ENCODE measurements around the gene SAMD14. TPM values are rescaled to one million over a fixed set of nuclear protein-coding genes. Genes with fewer than 3 reads are reported as not detected.

The SAMD14 gene
- total RNA-seq, 1 donor from 2014 or later = 8.7 TPM

DNA sequence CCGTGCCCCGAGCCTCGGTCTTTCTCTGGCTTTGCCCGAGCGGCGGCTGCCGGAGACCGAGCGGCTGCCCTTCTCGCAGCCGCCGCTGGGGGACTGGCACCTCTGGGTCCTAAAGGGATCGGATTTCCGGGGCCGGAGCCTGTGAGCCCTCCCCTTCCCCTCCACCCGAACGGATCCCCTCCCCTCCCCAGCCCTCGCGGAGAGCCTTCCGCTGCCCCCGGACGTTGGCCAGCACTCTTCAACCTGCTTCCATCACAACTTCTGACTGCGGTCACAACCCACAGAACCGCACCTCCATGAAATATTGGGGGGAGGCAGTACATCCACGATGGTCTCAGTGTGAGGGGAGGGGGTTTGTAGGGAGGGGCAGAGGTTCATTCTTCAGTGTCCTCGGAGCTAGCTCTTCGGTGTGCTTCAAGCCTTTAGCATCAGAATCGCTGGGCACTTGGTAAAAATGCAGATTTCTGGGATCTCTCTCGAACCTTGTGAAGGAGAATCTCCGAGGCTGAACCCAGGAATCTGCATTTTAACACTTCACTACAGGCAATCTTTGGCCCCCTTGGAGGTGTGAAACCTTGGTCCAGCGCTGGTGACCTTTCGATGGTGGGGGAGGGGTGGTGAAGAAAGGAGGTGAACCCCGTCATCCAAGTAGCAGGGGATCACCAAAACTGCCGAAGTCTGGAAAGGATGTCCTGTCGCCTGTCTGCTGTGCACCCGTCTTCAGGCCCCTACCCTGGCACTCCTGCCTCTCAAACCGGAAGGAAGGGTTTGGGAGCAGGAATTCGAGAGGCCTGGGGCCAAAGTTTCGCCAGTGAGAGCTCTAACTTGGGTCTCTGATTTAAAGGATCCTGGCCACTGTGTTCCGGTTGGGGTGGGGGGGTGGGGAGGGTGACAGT, 21.3 kb upstream of the SAMD14 start:
- peak; percentile 97 for DNase-seq (ENCODE audit: low spot score)
- peaks cover 37% of the 10 kb centered on the region for H3K4me1 ChIP-seq
- H2AFZ ChIP-seq (replicated peaks) = no peak overlapping the region
- H3K9me3 ChIP-seq (ENCODE audit: low read depth) = no peaks in the 10 kb centered on the region
- H4K20me1 ChIP-seq (ENCODE audit: low read depth) = peaks cover 42% of the 10 kb centered on the region
- H3K27ac ChIP-seq = no peak overlapping the region
- peaks cover 45% of the 10 kb centered on the region for H3K79me2 ChIP-seq (ENCODE audit: low read depth)
- peak overlapping the region; percentile 94 for H3K4me3 Mint-ChIP-seq
- peaks cover 45% of the 10 kb centered on the region for H3K4me1 Mint-ChIP-seq
- H3K36me3 Mint-ChIP-seq = peaks cover 3% of the 10 kb centered on the region
- H3K27ac Mint-ChIP-seq = peak overlapping the region; percentile 77
- H3K36me3 ChIP-seq = no peaks in the 10 kb centered on the region
- H3K4me3 ChIP-seq = peak overlapping the region; percentile 78
- H3K27me3 Mint-ChIP-seq (ENCODE audit: insufficient read depth, low read depth) = peaks cover 2% of the 10 kb centered on the region
- peaks cover 29% of the 10 kb centered on the region for H3F3A ChIP-seq (ENCODE audit: low read depth)
- peaks cover 13% of the 10 kb centered on the region for H3K27me3 ChIP-seq
- H3K9ac ChIP-seq = no peak overlapping the region
- peak overlapping the region; percentile 96 for H3K4me2 ChIP-seq
- TF ChIP-seq EZH2 (IDR thresholded peaks at IDR 0.05) (no peak), EZH2phosphoT487 (IDR thresholded peaks at IDR 0.05) (no peak)
- TF ChIP-seq, protein P1, sequence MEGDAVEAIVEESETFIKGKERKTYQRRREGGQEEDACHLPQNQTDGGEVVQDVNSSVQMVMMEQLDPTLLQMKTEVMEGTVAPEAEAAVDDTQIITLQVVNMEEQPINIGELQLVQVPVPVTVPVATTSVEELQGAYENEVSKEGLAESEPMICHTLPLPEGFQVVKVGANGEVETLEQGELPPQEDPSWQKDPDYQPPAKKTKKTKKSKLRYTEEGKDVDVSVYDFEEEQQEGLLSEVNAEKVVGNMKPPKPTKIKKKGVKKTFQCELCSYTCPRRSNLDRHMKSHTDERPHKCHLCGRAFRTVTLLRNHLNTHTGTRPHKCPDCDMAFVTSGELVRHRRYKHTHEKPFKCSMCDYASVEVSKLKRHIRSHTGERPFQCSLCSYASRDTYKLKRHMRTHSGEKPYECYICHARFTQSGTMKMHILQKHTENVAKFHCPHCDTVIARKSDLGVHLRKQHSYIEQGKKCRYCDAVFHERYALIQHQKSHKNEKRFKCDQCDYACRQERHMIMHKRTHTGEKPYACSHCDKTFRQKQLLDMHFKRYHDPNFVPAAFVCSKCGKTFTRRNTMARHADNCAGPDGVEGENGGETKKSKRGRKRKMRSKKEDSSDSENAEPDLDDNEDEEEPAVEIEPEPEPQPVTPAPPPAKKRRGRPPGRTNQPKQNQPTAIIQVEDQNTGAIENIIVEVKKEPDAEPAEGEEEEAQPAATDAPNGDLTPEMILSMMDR (IDR thresholded peaks at IDR 0.05) = peak; percentile 70
- H3K9me3 Mint-ChIP-seq = no peaks in the 10 kb centered on the region

DNA sequence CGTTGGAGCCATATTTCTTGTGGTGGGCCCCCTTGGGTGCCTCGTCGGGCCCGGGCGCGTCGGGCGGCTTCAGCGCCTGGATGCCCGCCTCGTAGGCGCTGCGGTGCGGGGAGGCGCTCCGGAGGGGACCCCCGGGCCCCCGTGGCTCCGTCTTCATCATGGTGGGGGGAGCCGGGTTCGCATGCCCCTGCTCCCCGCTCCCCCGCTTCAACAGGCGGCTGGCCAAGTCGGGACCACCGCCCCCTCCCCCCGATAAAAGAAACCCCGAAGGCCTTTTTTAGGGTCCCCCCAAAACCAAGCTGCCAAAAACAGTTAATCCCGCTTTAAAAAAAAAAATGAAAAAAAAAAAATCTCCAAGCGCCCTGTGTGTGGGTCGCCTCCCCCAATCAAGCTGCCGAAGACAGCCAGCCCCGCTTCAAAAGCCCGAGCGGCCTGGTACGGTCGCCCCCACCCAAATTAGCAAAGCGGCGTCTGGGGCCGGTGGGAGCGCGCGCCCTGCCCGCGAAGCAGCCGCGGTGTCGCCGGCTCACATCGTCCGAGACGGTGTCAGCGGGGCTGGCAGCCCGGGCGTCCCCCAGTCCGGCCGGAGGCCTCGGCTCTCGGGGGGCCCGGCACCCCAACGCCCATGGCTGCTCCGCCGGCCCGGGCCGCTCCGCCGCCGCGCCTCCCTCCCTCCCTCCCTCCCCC, 20.5 kb upstream of the SAMD14 start, which contains the start of gene PPP1R9B:
PPP1R9B (minus strand) TSS at position 324 of the 687 bp plus-strand sequence; CDS start at position 160, 164 bp downstream.
- Histone ChIP-seq H4K20me1 (ENCODE audit: low read depth) (peaks cover 50% of the 10 kb centered on the region), H3K27me3 (peaks cover 13% of the 10 kb centered on the region), H3K4me1 (peaks cover 37% of the 10 kb centered on the region), H3K9me3 (ENCODE audit: low read depth) (no peaks in the 10 kb centered on the region), H3K36me3 (no peaks in the 10 kb centered on the region), H3K4me2 (peak within 1 kb of the TSS; percentile 96), H2AFZ (replicated peaks) (no peak within 1 kb of the TSS), H3K4me3 (peak within 1 kb of the TSS; percentile 78), H3F3A (ENCODE audit: low read depth) (peaks cover 29% of the 10 kb centered on the region), H3K27ac (no peak within 1 kb of the TSS), H3K79me2 (ENCODE audit: low read depth) (peaks cover 48% of the 10 kb centered on the region), H3K9ac (peak within 1 kb of the TSS; percentile 17)
- H3K36me3 Mint-ChIP-seq = peaks cover 3% of the 10 kb centered on the region
- TF ChIP-seq EZH2phosphoT487 (IDR thresholded peaks at IDR 0.05) (no peak), EZH2 (IDR thresholded peaks at IDR 0.05) (peak; percentile 2)
- DNase-seq (ENCODE audit: low spot score) = no peak
- H3K27ac Mint-ChIP-seq = peak within 1 kb of the TSS; percentile 66
- H3K27me3 Mint-ChIP-seq (ENCODE audit: insufficient read depth, low read depth) = peaks cover 6% of the 10 kb centered on the region
- no peaks in the 10 kb centered on the region for H3K9me3 Mint-ChIP-seq
- H3K4me3 Mint-ChIP-seq = peak within 1 kb of the TSS; percentile 94
- H3K4me1 Mint-ChIP-seq = peaks cover 48% of the 10 kb centered on the region

DNA sequence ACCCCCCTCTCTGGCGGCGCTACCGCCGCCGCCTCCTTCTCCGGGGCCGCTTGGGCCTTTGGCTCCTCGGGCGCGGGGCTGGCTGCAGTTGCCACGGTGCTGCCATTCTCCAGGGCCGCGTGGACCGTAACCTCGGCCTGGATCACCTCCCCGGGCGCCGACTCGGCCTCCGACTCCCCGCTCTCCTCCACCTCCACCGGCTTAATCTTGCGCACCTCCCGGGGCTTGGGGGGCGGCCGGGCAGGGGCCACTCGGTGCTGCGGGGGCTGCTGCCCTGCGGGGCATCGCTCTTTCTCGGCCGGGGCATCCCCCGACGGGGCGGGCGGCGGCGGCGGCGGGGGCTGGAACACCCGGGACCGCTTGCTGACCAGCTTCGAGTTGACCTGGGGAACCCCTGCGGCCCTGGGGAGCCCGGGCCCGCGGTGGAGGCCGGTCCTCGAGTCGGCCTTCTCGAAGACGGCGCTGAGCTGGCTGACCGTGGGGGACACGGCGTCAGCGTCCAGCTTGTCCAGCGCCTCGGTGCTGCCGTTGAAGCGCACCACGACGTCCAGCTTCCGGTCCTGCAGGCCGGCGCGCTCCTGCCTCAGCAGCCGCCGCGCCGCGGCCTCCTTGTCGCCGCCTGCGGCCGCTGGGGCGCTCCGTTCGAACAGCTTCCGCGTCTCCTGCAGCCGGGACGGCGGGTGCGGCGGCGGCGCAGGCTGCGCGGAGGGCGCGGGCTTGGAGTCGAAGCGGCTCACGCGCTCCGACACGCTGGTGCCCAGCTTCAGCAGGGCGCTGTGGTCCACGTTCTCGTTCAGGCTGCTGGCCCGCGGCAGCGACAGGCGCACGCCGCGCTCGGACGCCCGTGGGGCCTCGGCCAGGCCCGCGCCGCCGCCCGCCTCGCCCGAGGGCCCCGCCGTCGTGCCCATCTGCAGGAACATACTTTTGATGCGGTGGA, 19.7 kb upstream of the SAMD14 start:
- H3K27ac Mint-ChIP-seq = no peak overlapping the region
- TF ChIP-seq, protein P1 (IDR thresholded peaks at IDR 0.05) = peak; percentile 14
- TF ChIP-seq EZH2phosphoT487 (IDR thresholded peaks at IDR 0.05) (peak; percentile 18), EZH2 (IDR thresholded peaks at IDR 0.05) (peak; percentile 57)
- peaks cover 37% of the 10 kb centered on the region for H3K4me1 ChIP-seq
- peak overlapping the region; percentile 87 for H3K4me3 Mint-ChIP-seq
- H3K36me3 ChIP-seq = no peaks in the 10 kb centered on the region
- peak overlapping the region; percentile 78 for H3K4me3 ChIP-seq
- peaks cover 8% of the 10 kb centered on the region for H3K27me3 Mint-ChIP-seq (ENCODE audit: insufficient read depth, low read depth)
- H3K27ac ChIP-seq = no peak overlapping the region
- peaks cover 48% of the 10 kb centered on the region for H3K79me2 ChIP-seq (ENCODE audit: low read depth)
- H3K9me3 Mint-ChIP-seq = no peaks in the 10 kb centered on the region
- no peaks in the 10 kb centered on the region for H3K9me3 ChIP-seq (ENCODE audit: low read depth)
- peak overlapping the region; percentile 96 for H3K4me2 ChIP-seq
- peaks cover 4% of the 10 kb centered on the region for H3K36me3 Mint-ChIP-seq
- H3F3A ChIP-seq (ENCODE audit: low read depth) = peaks cover 29% of the 10 kb centered on the region
- no peak overlapping the region for H2AFZ ChIP-seq (replicated peaks)
- H3K4me1 Mint-ChIP-seq = peaks cover 43% of the 10 kb centered on the region
- DNase-seq (ENCODE audit: low spot score) = peak; percentile 87
- peaks cover 55% of the 10 kb centered on the region for H4K20me1 ChIP-seq (ENCODE audit: low read depth)
- peaks cover 13% of the 10 kb centered on the region for H3K27me3 ChIP-seq
- H3K9ac ChIP-seq = no peak overlapping the region
